Glutamatergic neuron (in vitro differentiated cells): ENCODE data around the gene ARHGAP31. TPM values are rescaled to one million over a fixed set of nuclear protein-coding genes. Genes with fewer than 3 reads are reported as not detected.

Experiments
- DNase-seq: peaks from one replicate; pipeline ENCODE4 v3.0.0; 2022
- H3K27ac Mint-ChIP-seq: one replicate; pipeline ENCODE4 v1.8.0; 2020; ENCODE audit warnings: mild to moderate bottlenecking, mixed read lengths, inconsistent platforms; ENCODE audit not compliant: unreplicated experiment
- H3K27me3 Mint-ChIP-seq: one replicate; pipeline ENCODE4 v1.8.0; 2020; ENCODE audit warnings: mild to moderate bottlenecking, moderate library complexity, mixed read lengths, inconsistent platforms; ENCODE audit not compliant: unreplicated experiment
- H3K36me3 Mint-ChIP-seq: one replicate; pipeline ENCODE4 v1.8.0; 2020; ENCODE audit warnings: mild to moderate bottlenecking, mixed read lengths, inconsistent platforms; ENCODE audit not compliant: unreplicated experiment
- H3K4me1 Mint-ChIP-seq: one replicate; pipeline ENCODE4 v1.8.0; 2020; ENCODE audit warnings: mild to moderate bottlenecking, low read depth, mixed read lengths, inconsistent platforms; ENCODE audit not compliant: unreplicated experiment
- H3K4me3 Mint-ChIP-seq: one replicate; pipeline ENCODE4 v1.8.0; 2020; ENCODE audit warnings: mild to moderate bottlenecking, mixed read lengths, inconsistent platforms; ENCODE audit not compliant: unreplicated experiment
- H3K9me3 Mint-ChIP-seq: one replicate; pipeline ENCODE4 v1.8.0; 2020; ENCODE audit warnings: mild to moderate bottlenecking, moderate library complexity, mixed read lengths, inconsistent platforms; ENCODE audit not compliant: unreplicated experiment
- long read RNA-seq: library from polyadenylated mRNA; unstranded; transcript quantifications from one replicate; pipeline ENCODE4 v2.0.0, GENCODE V29; 2020; ENCODE audit not compliant: unreplicated experiment
- total RNA-seq: library from RNA; stranded (reverse); fragmentation: NEBNext Ultra II Directional; extraction: Animal tissue kit (Norgen Biotek cat#: 25700); gene quantifications from one replicate; pipeline ENCODE4 v1.2.1, GENCODE V29; 2021; ENCODE audit not compliant: unreplicated experiment
- TF ChIP-seq, protein P1 (sequence below): fragments of 200-600 bp; sonication (generic); IDR thresholded peaks from one replicate; pipeline ENCODE4 v1.5.0; 2021; ENCODE audit not compliant: partially characterized antibody, unreplicated experiment

The ARHGAP31 gene, protein sequence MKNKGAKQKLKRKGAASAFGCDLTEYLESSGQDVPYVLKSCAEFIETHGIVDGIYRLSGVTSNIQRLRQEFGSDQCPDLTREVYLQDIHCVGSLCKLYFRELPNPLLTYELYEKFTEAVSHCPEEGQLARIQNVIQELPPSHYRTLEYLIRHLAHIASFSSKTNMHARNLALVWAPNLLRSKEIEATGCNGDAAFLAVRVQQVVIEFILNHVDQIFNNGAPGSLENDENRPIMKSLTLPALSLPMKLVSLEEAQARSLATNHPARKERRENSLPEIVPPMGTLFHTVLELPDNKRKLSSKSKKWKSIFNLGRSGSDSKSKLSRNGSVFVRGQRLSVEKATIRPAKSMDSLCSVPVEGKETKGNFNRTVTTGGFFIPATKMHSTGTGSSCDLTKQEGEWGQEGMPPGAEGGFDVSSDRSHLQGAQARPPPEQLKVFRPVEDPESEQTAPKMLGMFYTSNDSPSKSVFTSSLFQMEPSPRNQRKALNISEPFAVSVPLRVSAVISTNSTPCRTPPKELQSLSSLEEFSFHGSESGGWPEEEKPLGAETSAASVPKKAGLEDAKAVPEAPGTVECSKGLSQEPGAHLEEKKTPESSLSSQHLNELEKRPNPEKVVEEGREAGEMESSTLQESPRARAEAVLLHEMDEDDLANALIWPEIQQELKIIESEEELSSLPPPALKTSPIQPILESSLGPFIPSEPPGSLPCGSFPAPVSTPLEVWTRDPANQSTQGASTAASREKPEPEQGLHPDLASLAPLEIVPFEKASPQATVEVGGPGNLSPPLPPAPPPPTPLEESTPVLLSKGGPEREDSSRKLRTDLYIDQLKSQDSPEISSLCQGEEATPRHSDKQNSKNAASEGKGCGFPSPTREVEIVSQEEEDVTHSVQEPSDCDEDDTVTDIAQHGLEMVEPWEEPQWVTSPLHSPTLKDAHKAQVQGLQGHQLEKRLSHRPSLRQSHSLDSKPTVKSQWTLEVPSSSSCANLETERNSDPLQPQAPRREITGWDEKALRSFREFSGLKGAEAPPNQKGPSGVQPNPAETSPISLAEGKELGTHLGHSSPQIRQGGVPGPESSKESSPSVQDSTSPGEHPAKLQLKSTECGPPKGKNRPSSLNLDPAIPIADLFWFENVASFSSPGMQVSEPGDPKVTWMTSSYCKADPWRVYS (N-terminal part only)
- total RNA-seq, result 0.20 TPM
- long read RNA-seq, partial matches to known transcripts, result 0 of 1 reads
- long read RNA-seq, other reads (novel, unspliced or antisense), result 1 of 1 reads

DNA sequence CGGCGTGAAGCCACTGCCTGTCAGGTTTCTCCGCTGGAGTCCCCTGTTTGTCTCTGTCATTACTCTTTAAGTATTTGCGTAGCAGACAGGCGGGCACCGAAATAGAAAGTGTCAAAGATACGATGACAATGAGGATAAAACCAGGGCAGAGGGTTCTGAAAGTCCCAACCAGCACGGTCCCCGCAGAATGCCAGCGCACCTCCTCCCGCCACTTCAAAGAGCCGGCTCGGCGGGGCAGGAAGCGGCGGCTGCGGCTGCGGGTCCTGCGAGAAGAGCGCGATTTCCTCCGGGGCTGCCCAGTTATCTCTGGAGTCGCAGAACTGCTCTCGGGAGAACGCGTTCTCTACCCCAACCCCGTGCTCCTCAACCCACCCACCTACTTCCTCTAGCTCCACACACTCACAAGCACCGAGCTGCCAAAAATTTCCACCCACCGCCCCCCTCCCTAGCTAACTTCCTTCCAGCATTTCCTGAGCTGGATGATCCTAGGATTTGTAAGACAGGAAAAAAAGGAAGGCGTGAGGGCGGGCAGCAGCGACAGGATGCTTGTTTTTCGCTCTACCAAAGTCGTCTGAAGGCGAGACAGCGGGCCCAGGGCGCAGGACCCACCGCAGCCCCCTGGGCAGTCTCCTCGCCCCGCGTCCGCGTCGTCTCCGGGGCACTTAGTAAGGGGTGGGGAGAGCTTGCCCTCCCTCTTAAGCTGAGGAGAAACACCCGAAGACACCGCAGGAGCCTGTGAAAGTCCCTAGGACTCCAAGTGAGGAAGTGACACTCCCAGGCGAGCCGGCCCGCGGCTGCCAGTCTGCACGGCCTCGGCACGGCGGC is at the start of gene ARHGAP31:
Gene ARHGAP31, plus strand, starts transcription at position 513 of the 825 bp plus-strand sequence. CDS start 522 bp downstream, outside the sequence.
- TF ChIP-seq, protein P1, sequence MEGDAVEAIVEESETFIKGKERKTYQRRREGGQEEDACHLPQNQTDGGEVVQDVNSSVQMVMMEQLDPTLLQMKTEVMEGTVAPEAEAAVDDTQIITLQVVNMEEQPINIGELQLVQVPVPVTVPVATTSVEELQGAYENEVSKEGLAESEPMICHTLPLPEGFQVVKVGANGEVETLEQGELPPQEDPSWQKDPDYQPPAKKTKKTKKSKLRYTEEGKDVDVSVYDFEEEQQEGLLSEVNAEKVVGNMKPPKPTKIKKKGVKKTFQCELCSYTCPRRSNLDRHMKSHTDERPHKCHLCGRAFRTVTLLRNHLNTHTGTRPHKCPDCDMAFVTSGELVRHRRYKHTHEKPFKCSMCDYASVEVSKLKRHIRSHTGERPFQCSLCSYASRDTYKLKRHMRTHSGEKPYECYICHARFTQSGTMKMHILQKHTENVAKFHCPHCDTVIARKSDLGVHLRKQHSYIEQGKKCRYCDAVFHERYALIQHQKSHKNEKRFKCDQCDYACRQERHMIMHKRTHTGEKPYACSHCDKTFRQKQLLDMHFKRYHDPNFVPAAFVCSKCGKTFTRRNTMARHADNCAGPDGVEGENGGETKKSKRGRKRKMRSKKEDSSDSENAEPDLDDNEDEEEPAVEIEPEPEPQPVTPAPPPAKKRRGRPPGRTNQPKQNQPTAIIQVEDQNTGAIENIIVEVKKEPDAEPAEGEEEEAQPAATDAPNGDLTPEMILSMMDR, result no peak
- H3K27ac Mint-ChIP-seq, result peak within 1 kb of the TSS; percentile 55
- peak; percentile 68 for DNase-seq
- peaks cover 7% of the 10 kb centered on the region for H3K9me3 Mint-ChIP-seq
- H3K4me1 Mint-ChIP-seq, result peaks cover 8% of the 10 kb centered on the region
- H3K4me3 Mint-ChIP-seq, result peak within 1 kb of the TSS; percentile 88
- peaks cover 10% of the 10 kb centered on the region for H3K27me3 Mint-ChIP-seq
- H3K36me3 Mint-ChIP-seq, result no peaks in the 10 kb centered on the region

DNA sequence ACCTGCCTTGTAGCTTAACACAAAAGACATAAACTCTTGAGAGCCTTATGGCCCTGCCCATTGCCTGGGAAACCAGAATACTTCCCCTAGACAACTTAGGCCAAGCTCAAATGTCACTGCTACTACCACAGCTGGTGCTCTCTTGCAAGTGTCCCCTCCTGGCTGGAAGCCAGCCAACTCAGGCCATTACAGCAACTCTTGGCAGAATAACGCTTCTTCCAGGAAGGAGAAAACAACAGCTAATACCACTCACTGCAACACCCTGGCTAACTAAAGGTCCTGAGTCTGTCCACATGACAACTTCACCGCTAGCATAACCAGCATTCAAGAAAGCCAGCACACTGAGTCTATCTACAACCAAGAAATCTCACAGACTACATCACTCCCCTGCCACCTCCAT is 48.4 kb upstream of the ARHGAP31 start:
- no peak overlapping the region for H3K27ac Mint-ChIP-seq
- peaks cover 5% of the 10 kb centered on the region for H3K9me3 Mint-ChIP-seq
- peaks cover 20% of the 10 kb centered on the region for H3K36me3 Mint-ChIP-seq
- DNase-seq, result no peak
- no peaks in the 10 kb centered on the region for H3K27me3 Mint-ChIP-seq
- TF ChIP-seq, protein P1, result no peak
- H3K4me3 Mint-ChIP-seq, result no peak overlapping the region
- peaks cover 6% of the 10 kb centered on the region for H3K4me1 Mint-ChIP-seq

DNA sequence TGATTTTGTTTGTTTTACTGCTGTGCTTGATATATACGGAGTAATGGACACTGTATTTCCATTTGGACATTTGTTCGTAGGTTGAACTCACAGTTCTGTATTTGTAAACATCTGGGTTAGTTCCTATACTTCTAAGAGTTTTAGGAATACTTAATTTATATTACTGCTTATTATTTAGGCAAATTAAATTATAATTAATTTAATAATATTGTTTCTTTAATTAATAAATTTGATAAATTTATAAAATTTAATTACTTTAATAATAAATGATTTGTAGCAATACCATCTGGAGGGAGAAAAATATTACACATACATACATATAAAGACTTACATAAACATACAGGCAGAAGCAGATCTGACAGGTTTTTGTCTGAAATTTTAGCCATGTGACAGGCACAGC is 39.0 kb upstream of the ARHGAP31 start:
- H3K27ac Mint-ChIP-seq, result no peak overlapping the region
- no peaks in the 10 kb centered on the region for H3K9me3 Mint-ChIP-seq
- H3K4me1 Mint-ChIP-seq, result no peaks in the 10 kb centered on the region
- DNase-seq, result no peak
- H3K36me3 Mint-ChIP-seq, result no peaks in the 10 kb centered on the region
- no peak overlapping the region for H3K4me3 Mint-ChIP-seq
- no peaks in the 10 kb centered on the region for H3K27me3 Mint-ChIP-seq
- TF ChIP-seq, protein P1, result no peak

DNA sequence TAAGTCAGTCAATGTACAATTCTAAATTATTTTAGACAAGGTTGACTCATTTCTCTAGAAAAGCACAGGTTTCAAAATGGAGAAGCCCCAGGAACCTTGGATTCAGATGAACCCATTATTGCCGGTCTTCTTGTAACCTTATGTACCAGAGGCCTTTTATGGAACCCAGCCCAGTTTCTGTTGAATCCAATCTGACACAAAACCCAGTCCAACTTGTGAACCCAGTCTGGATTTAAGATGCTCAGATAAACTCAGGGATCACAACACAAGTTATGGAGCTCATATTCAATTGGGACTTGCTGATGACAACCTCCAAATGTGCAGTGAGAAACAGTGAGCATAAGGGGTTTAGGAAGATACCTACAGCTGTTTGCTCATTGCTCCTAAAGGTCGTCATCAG is 37.1 kb upstream of the ARHGAP31 start:
- Mint-ChIP-seq H3K27ac (no peak overlapping the region), H3K4me1 (no peaks in the 10 kb centered on the region), H3K36me3 (no peaks in the 10 kb centered on the region), H3K9me3 (no peaks in the 10 kb centered on the region), H3K4me3 (no peak overlapping the region), H3K27me3 (no peaks in the 10 kb centered on the region)
- DNase-seq, result no peak
- TF ChIP-seq, protein P1, result no peak
